Measurements from ENCODE around the gene DEFB124.
"Not testable (repeated sequence)": the region's sequence is repeated elsewhere in the genome, so short reads cannot be mapped to it uniquely, and the experiment has no call there.

Gene DEFB124

DNA sequence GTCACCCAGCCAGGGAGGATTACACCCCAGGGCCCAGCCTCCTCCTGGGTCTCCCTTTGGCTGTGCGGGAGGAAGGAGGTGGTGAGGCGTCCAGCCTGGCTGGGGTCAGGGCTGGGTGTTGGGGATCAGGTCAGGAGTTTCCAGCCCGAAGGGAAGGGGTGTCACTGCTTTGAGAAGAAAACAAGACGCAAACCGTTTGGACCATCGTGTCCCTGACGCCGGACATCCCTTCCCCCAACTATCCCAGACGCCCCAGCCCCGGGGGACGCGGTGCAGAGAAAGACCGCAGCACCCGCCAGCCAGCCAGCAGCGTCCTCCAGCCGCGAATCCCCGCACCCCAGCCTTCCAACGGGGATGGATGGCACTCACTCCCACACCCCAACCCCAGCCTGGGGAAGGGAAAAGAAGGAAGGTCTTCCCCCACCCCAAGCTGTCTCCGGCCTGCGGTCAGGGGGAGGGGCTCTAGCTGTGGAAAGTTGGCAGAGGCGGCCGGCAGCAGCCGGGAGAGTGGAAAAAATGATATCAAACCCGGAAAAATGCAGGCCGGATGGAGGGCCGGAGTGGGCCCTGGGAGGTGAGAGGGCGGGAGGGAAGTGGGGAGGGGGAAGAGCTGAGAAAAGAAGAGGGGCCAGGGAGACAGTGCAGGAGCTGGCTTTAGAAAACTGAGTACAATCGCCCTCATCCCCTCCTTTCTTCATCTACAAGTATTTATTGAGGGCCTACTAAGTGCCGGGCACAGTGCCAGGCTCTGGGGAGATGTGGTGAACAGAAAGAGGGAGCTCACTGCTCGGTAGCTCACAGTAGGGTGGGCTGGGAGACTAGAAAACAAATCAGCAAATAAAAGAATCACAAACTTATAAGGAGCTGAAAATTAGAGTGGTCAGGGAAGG, 10.8 kb upstream of the DEFB124 start:
- no peak for DNase-seq

- no peak for DNase-seq
Measured at GRCh38 chr20:31484001-31484400, 9.1 kb upstream of the DEFB124 start.

DNA sequence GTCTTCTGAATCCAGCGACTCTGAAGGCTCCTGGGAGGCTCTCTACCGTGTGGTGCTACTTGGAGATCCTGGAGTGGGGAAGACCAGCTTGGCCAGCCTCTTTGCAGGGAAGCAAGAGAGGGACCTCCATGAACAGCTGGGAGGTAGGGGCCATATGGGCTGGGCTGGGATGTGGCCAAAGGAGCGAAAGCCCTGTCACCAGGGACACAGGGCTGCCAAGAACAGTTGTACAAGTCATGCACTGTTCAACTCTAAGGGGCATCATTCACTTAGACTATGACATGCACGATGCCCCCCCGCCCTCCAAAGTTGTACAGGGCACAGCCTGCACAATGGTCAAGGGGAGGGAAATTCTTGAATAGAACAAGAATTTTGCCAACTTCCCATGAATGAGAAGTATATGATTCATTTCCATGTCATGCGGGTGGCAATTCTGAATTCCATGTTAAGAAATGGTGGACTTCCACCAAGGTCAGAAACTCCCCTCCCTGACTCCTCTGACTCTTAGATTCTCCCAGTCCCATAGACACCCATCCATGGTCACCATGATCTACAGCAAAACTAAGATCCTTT, 1.8 kb upstream of the DEFB124 start:
- DNase-seq, result no peak

- no peak for DNase-seq
Measured at GRCh38 chr20:31476294-31476585, 1.3 kb upstream of the DEFB124 start.

GRCh38 chr20:31475472-31476293, 756 bp upstream of the DEFB124 start:
- DNase-seq, result no peak

- DNase-seq, result no peak
Measured at GRCh38 chr20:31474097-31474436, 860 bp downstream of the DEFB124 start.

DNA sequence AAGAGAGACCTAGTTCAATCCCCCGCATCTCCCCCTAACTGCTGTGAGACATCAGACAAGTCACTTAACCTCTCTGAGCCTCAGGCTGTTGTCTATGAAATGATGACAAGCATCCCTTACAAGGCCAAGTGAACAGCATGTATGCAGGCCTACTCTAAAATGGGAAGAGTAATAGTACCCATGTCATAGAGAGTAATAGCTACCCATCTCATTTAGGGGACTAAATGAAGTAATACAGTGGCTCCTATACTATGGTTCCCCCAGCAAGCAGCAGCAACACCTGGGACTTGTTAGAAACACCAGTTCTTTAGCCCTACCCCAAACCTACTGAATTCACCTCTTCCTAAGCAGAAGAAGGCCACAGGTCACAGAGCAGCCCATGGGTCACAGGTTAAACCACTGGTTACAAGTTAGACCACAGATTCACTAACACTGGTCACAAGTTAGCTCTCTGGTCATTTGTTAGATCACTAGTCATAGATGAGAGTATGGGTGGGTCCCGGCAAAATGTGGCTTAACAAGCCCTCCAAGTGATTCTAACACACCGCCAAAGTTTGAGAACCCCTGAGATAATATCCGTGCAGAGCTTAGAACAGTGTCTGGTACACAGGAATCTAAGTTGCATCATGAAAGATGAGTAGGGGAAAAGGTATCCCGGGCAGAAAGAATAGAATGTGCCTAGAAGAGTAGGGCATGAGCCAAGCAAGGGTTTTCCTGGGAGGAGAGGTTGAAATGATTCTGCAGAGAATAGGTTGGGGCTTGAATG, 1.4 kb downstream of the DEFB124 start:
- no peak for DNase-seq

DNA sequence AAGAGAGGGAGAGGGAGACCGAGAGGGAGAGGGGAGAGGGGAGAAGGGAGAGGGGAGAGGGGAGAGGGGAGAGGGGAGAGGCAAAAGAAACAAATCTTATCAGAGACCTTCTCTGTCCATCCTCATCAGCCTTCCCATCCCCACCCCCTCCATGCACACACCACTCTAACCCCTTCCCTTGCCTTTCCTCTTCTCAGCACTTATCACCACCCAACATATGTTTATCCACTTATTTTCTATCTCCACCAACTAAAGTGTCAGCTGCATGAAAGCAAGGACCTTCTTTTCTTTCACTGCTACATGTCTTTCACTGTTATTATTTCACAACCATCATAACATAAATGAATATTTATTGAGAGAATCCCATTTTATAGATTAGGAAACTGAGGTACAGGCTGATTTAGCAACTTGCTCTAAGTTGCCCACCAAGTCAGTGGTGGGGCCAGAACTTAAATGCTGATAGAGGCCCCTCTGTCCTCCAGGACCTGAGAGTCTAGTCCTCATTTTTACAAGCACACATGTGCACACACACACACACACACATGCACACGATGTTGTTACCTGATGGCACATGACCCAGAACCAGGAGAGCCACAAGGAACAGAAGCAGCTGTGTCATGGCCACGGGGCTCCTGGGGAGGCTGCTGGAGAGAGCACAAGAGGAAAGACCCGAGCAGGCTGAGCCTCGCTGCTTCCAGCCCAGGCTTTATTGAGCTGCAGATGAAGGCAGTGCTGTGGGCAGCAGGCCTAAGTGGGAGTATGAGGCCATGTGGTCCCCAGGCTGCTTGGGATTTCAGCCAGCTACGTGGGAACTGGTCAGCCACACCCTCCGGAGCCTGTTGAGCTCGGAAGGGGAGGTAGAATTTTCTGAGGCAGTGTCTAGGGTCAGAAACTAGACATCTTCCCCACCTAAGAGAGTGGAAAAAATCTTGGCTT, 2.3 kb downstream of the DEFB124 start:
- no peak for DNase-seq

- DNase-seq, result not testable (repeated sequence)
Measured at GRCh38 chr20:31470946-31471345, 4.0 kb downstream of the DEFB124 start.

DNA sequence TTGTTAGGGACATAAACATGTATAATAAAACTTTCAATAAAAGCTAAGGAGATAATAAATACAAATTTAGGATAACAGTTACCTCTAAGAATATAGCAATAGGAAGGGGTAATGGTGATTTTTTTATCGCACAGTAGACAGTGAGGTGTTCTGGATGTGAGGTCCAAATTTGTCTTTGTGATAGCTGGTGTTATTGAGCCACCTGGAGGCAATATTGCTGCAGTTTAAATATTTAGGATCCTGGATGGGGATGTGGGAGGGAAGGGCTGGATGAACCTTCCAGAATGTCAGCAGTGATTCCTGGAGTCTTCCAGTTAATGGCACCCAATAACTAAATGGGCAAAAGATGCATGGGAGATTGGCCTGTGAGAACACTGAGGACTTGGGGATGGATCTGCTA, 20.6 kb downstream of the DEFB124 start:
- DNase-seq, result no peak

- DNase-seq, result no peak
Measured at GRCh38 chr20:31452575-31452974, 22.4 kb downstream of the DEFB124 start.

DNA sequence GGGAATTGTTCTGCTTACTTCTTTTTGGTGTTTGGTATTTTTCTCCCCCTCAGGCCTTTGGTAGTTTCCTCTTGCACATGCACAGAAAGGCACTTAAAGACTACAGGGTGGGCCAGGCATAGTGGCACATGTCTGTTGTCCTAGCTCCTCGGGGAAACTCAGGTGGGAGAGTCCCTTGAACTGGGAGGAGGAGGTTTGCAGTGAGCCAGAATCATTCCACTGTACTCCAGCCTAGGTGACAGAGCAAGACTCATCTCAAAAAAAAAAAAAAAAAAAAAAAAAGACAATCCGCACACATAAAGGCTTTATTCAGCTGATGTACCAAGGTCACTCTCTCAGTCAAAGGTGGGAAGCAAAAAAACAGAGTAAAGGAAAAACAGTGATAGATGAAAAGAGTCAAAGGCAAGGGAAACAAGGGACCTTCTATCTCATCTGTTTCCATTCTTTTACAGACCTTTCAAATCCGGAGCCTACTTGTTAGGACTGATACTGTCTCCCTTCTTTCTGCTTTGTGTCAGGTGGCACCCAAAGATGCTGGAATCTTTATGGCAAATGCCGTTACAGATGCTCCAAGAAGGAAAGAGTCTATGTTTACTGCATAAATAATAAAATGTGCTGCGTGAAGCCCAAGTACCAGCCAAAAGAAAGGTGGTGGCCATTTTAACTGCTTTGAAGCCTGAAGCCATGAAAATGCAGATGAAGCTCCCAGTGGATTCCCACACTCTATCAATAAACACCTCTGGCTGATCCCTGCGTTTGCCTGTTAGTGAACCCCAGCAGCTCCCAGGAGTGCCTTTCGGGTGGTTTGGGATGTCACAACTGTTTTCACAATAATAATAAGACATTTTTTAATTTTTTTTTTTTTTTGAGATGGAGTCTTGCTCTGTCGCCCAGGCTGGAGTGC, 25.2 kb downstream of the DEFB124 start:
- no peak for DNase-seq

DNA sequence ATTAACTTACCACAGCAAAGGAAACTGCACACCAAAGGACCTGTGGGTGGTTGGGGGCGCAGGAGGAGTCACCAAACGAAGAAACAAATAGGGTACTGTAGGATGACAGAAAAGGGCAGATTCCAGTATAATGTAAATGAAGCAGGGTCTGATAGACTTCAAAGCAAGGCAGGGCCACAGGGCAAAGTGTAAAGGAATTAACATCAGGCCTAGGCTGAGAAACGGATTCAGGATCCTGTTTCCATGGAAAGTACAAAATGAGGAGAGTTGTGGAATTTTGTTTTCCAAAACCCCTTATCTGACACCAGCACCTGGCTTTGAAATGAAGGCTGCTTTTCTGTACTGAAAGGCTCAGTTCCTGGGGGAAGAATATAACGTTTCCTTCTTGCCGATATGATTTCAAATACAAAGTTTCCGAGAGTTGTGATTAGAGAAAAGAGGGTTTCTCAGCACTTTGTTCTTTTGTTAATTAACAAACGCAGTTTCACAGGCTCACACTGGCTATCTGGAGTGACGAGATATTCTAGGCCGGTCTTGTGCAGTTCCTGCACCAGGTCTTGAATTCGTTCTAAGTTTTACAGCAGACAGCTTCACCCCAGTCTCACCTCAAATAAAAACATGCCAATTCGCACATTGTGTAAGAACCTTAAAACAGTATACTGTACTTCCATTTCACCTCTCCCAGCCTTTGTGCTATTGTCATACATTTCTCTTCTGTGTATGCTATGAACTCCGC, 28.7 kb downstream of the DEFB124 start:
- no peak for DNase-seq

- DNase-seq, result no peak
Measured at GRCh38 chr20:31440012-31440659, 34.8 kb downstream of the DEFB124 start, which contains the start of gene DEFB123. Gene DEFB123 (plus strand): TSS chr20:31440632. CDS start chr20:31440699, 67 bp downstream.

GRCh38 chr20:31430568-31431115, 44.3 kb downstream of the DEFB124 start:
- DNase-seq, result no peak

GRCh38 chr20:31427576-31427975, 47.4 kb downstream of the DEFB124 start:
- not testable (repeated sequence) for DNase-seq

GRCh38 chr20:31426891-31427551, 47.9 kb downstream of the DEFB124 start:
- DNase-seq, result not testable (repeated sequence)

DNA sequence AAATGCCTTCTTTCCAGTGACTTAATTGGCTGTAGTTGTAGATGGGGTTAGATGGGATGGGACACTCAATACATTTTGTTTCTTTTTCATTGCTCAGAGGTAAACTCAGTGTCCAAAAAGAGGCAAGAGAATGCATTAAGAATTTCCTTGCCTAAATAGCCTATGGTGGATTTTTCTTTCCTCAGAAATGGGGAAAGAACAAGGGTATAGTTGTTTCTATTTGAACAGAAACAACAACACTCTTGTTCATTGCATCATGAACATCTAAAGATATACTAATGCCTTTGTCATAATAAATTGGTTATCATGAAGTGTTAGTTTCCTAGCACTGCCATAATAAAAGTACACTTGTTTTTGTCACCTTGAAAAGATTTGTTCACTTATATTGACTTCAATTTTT, 49.1 kb downstream of the DEFB124 start:
- no peak for DNase-seq

DNA sequence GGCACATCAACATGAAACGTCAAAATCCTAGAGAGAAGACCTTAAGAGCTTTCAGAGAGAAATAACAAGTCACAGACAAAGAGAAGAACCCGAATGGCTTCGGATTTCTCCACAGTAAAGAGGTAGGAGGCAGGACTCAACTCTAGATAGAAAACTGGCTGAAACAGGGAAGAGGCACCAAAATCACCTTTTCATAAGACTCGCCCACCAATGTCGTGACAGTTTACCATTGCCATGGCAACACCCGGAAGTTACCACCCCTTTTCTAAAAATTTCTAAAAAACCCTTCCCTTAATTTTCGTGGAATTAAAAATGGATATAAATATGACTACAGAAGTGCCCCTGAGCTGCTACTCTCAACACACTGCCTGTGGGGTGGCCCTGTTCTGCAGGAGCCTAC, 56.6 kb downstream of the DEFB124 start:
- no peak for DNase-seq

All from NCI-H524 treated with DMSO at 0.1 percent for 48 hours (cell line).